22Rv1 (cell line): ENCODE measurements around the gene APEH.
A peak's percentile ranks its signal among the peaks of the same experiment; 100 is the strongest.

Experiments
- H3K27ac ChIP-seq: fragments of 450-650 bp; 2 replicates; pipeline ENCODE4 v1.5.1; 2017
- CTCF ChIP-seq: fragments of 450-650 bp; IDR thresholded peaks from 2 replicates; pipeline ENCODE4 v1.5.1; 2017; ENCODE audit warnings: mild to moderate bottlenecking
- ZFX ChIP-seq: fragments of 450-650 bp; IDR thresholded peaks from 2 replicates; pipeline ENCODE4 v1.6.1; 2017; ENCODE audit warnings: antibody characterized with exemption, borderline replicate concordance

APEH gene

GRCh38 chr3:49668861-49669260 lies 5.3 kb upstream of the APEH start:
- TF ChIP-seq CTCF (no peak), ZFX (no peak)
- H3K27ac ChIP-seq, result no peak overlapping the region

GRCh38 chr3:49669352-49669751 lies 4.8 kb upstream of the APEH start:
- TF ChIP-seq ZFX, result no peak
- TF ChIP-seq CTCF, result no peak
- H3K27ac ChIP-seq, result no peak overlapping the region

GRCh38 chr3:49670940-49671290 lies 3.2 kb upstream of the APEH start:
- TF ChIP-seq CTCF, result no peak
- TF ChIP-seq ZFX, result no peak
- H3K27ac ChIP-seq, result peak overlapping the region; percentile 97

GRCh38 chr3:49671291-49672288 lies 2.6 kb upstream of the APEH start:
- TF ChIP-seq ZFX (no peak), CTCF (peak; percentile 93)
- H3K27ac ChIP-seq, result peak overlapping the region; percentile 97

GRCh38 chr3:49673121-49673714 lies 933 bp upstream of the APEH start:
- TF ChIP-seq ZFX (no peak), CTCF (no peak)
- H3K27ac ChIP-seq, result peak overlapping the region; percentile 97

GRCh38 chr3:49674497-49674983 lies 389 bp downstream of the APEH start:
- TF ChIP-seq ZFX (no peak), CTCF (no peak)
- H3K27ac ChIP-seq, result peak overlapping the region; percentile 97

- H3K27ac ChIP-seq, result peak overlapping the region; percentile 97
- no peak for TF ChIP-seq ZFX
- TF ChIP-seq CTCF, result no peak
Measured at GRCh38 chr3:49675912-49676311, 1.8 kb downstream of the APEH start.
